ENCODE data around the gene BMPR1A. TPM values are rescaled to one million over a fixed set of nuclear protein-coding genes. Genes with fewer than 3 reads are reported as not detected.

The BMPR1A gene
- total RNA-seq, 4 donors from 2014 or later, result 21.1 to 33.3 (median 26.7) TPM

- WGBS, result 97% methylated on average over 5 of the region's 5 CpGs
Measured at GRCh38 chr10:86867149-86867548, 110.7 kb downstream of the BMPR1A start.

GRCh38 chr10:86868353-86868752 lies 111.9 kb downstream of the BMPR1A start:
- Histone ChIP-seq H3K4me1 (peaks cover 16% of the 10 kb centered on the region), H3K27me3 (no peaks in the 10 kb centered on the region), H3K9me3 (no peaks in the 10 kb centered on the region), H3K36me3 (no peaks in the 10 kb centered on the region), H3K4me3 (no peak overlapping the region), H3K27ac (no peak overlapping the region)
- TF ChIP-seq EP300 (IDR thresholded peaks at IDR 0.05) (no peak), POLR2A (IDR thresholded peaks at IDR 0.05) (no peak), POLR2AphosphoS5 (IDR thresholded peaks at IDR 0.05) (no peak), CTCF (IDR thresholded peaks at IDR 0.05) (no peak)
- no peak for DNase-seq (ENCODE audit: low spot score in 2 of 2)
- WGBS, result 59% methylated on average over 6 of the region's 6 CpGs

More at GRCh38 chr10:86867149-86867548, 110.7 kb downstream of the BMPR1A start:
- no peaks in the 10 kb centered on the region for H3K9me3 ChIP-seq
- H3K27me3 ChIP-seq, result no peaks in the 10 kb centered on the region
- H3K4me3 ChIP-seq, result no peak overlapping the region
- DNase-seq (ENCODE audit: low spot score in 2 of 2), result no peak
- peaks cover 19% of the 10 kb centered on the region for H3K4me1 ChIP-seq
- H3K36me3 ChIP-seq, result no peaks in the 10 kb centered on the region
- no peak overlapping the region for H3K27ac ChIP-seq
- TF ChIP-seq CTCF (IDR thresholded peaks at IDR 0.05), result no peak
- no peak for TF ChIP-seq POLR2A (IDR thresholded peaks at IDR 0.05)

GRCh38 chr10:86870679-86871078 lies 114.3 kb downstream of the BMPR1A start:
- Histone ChIP-seq H3K4me1 (peaks cover 10% of the 10 kb centered on the region), H3K9me3 (no peaks in the 10 kb centered on the region), H3K36me3 (no peaks in the 10 kb centered on the region), H3K27me3 (no peaks in the 10 kb centered on the region), H3K27ac (no peak overlapping the region), H3K4me3 (no peak overlapping the region)
- TF ChIP-seq POLR2A (IDR thresholded peaks at IDR 0.05), result no peak
- no peak for TF ChIP-seq POLR2AphosphoS5 (IDR thresholded peaks at IDR 0.05)
- DNase-seq (ENCODE audit: low spot score in 2 of 2), result no peak
- 94% methylated on average over 3 of the region's 3 CpGs for WGBS

GRCh38 chr10:86871563-86872183 lies 115.3 kb downstream of the BMPR1A start:
- Histone ChIP-seq H3K4me3 (no peak overlapping the region), H3K27ac (no peak overlapping the region), H3K36me3 (peaks cover 4% of the 10 kb centered on the region), H3K27me3 (no peaks in the 10 kb centered on the region), H3K4me1 (peaks cover 5% of the 10 kb centered on the region), H3K9me3 (no peaks in the 10 kb centered on the region)
- no peak for DNase-seq (ENCODE audit: low spot score in 2 of 2)
- WGBS, result 93% methylated on average over 5 of the region's 5 CpGs
- TF ChIP-seq POLR2AphosphoS5 (IDR thresholded peaks at IDR 0.05), result no peak
- no peak for TF ChIP-seq EP300 (IDR thresholded peaks at IDR 0.05)
- no peak for TF ChIP-seq CTCF (IDR thresholded peaks at IDR 0.05)
- TF ChIP-seq POLR2A (IDR thresholded peaks at IDR 0.05), result no peak

- Histone ChIP-seq H3K9me3 (no peaks in the 10 kb centered on the region), H3K27ac (no peak overlapping the region), H3K36me3 (peaks cover 4% of the 10 kb centered on the region), H3K27me3 (no peaks in the 10 kb centered on the region), H3K4me1 (peaks cover 5% of the 10 kb centered on the region), H3K4me3 (no peak overlapping the region)
- DNase-seq (ENCODE audit: low spot score in 2 of 2), result no peak
- WGBS, result 54% methylated on average over 4 of the region's 4 CpGs
- TF ChIP-seq EP300 (IDR thresholded peaks at IDR 0.05) (no peak), CTCF (IDR thresholded peaks at IDR 0.05) (no peak), POLR2A (IDR thresholded peaks at IDR 0.05) (no peak), POLR2AphosphoS5 (IDR thresholded peaks at IDR 0.05) (no peak)
Measured at GRCh38 chr10:86872757-86873156, 116.3 kb downstream of the BMPR1A start.

GRCh38 chr10:86876748-86877147 lies 120.3 kb downstream of the BMPR1A start:
- no peak for DNase-seq (ENCODE audit: low spot score in 2 of 2)
- H3K9me3 ChIP-seq, result no peaks in the 10 kb centered on the region
- peaks cover 4% of the 10 kb centered on the region for H3K36me3 ChIP-seq
- no peak overlapping the region for H3K4me3 ChIP-seq
- 91% methylated on average over 2 of the region's 2 CpGs for WGBS
- TF ChIP-seq POLR2AphosphoS5 (IDR thresholded peaks at IDR 0.05) (no peak), POLR2A (IDR thresholded peaks at IDR 0.05) (no peak), CTCF (IDR thresholded peaks at IDR 0.05) (no peak), EP300 (IDR thresholded peaks at IDR 0.05) (no peak)
- no peak overlapping the region for H3K27ac ChIP-seq
- no peaks in the 10 kb centered on the region for H3K27me3 ChIP-seq
- no peaks in the 10 kb centered on the region for H3K4me1 ChIP-seq

Measured in suprapubic skin (tissue), 4 donors.